GM23338 (cell line): Measurements from ENCODE around the gene FXYD7.

Experiments used
- CREB1 ChIP-seq: fragments of 250-450 bp; sonication (Bioruptor Pico); IDR thresholded peaks from 2 replicates; pipeline ENCODE4 v1.5.0; 2020; ENCODE audit warnings: low read depth, mild to moderate bottlenecking, moderate library complexity
- EZH2 ChIP-seq: fragments of 200-600 bp; sonication (generic); IDR thresholded peaks from one replicate; pipeline ENCODE4 v1.8.0; 2017; ENCODE audit warnings: antibody characterized with exemption, mild to moderate bottlenecking, low read depth; ENCODE audit not compliant: unreplicated experiment
- EZH2phosphoT487 ChIP-seq: fragments of 200-600 bp; sonication (generic); IDR thresholded peaks from one replicate; pipeline ENCODE4 v1.8.1; 2018; ENCODE audit warnings: antibody characterized with exemption; ENCODE audit not compliant: unreplicated experiment
- JUNB ChIP-seq: IDR thresholded peaks from one replicate; pipeline ENCODE4 v1.6.1; 2016; ENCODE audit warnings: antibody characterized with exemption; ENCODE audit not compliant: unreplicated experiment
- NANOG ChIP-seq: IDR thresholded peaks from 2 replicates; pipeline ENCODE4 v1.6.1; 2016; ENCODE audit warnings: antibody characterized with exemption, borderline replicate concordance
- POLR2AphosphoS5 ChIP-seq: IDR thresholded peaks from 2 replicates; pipeline ENCODE4 v1.6.1; 2016; ENCODE audit warnings: antibody characterized with exemption, low read depth
- ZNF114 ChIP-seq: fragments of 250-450 bp; sonication (Bioruptor Pico); IDR thresholded peaks from 2 replicates; pipeline ENCODE4 v1.5.0; 2020; ENCODE audit warnings: mild to moderate bottlenecking, moderate library complexity
- ZNF331 ChIP-seq: fragments of 250-450 bp; sonication (Bioruptor Pico); IDR thresholded peaks from 2 replicates; pipeline ENCODE4 v1.5.0; 2020; ENCODE audit warnings: low read depth, mild to moderate bottlenecking, moderate library complexity
- TF ChIP-seq, protein P1 (sequence below), 2 experiments: fragments of 200-600 bp in 1 of 2; sonication (generic) in 1 of 2; conservative IDR thresholded peaks; 2 replicates each; pipeline versions ENCODE4 v1.5.1 to v1.6.1; 2016 to 2017; ENCODE audit warnings: antibody characterized with exemption in 2 of 2, low read depth in 2 of 2, mild to moderate bottlenecking in 2 of 2, moderate library complexity in 1 of 2
- TF ChIP-seq, protein P2 (sequence below): IDR thresholded peaks from one replicate; pipeline ENCODE4 v1.6.1; 2018; ENCODE audit warnings: antibody characterized with exemption; ENCODE audit not compliant: unreplicated experiment

DNA sequence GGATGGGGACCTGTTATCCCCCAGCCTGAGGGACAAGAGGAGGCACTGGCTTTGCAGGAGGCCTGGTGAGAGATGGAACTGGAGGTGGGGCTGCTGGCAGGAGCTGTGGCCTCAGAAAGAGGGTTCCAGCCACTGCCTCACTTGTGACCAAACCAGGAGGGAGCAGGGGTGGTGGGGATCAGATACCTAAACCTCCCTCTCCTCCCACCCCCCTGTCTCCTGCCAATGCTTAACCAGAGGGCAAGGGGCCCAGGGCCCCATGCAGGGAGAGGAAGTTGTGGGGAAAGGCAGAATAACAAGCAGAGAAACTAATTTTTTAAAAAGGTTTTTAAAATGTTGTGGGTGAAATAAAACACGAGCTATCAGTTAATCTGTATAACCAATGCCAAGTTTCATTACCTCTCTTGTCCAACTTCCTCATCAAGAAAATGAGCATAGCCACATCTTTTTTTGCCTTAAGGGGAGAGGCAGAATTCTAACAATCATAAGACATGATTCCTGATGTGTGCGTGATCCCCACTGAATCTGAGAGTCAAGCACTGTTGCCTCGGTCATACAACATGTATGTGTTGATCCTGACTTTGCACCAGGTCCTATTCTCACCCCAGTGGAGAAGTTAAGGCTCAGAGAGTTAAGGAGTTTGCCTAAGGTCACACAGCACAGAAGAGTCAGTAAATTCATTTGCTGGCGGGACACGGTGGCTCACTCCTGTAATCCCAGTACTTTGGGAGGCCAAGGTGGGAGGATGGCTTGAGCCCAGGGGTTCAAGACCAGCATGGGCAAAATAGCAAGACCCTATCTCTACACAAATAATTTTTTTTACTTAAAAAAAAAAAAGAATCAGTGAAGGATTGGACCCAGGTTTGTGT is 24.4 kb downstream of the FXYD7 start:
- TF ChIP-seq, protein P1, sequence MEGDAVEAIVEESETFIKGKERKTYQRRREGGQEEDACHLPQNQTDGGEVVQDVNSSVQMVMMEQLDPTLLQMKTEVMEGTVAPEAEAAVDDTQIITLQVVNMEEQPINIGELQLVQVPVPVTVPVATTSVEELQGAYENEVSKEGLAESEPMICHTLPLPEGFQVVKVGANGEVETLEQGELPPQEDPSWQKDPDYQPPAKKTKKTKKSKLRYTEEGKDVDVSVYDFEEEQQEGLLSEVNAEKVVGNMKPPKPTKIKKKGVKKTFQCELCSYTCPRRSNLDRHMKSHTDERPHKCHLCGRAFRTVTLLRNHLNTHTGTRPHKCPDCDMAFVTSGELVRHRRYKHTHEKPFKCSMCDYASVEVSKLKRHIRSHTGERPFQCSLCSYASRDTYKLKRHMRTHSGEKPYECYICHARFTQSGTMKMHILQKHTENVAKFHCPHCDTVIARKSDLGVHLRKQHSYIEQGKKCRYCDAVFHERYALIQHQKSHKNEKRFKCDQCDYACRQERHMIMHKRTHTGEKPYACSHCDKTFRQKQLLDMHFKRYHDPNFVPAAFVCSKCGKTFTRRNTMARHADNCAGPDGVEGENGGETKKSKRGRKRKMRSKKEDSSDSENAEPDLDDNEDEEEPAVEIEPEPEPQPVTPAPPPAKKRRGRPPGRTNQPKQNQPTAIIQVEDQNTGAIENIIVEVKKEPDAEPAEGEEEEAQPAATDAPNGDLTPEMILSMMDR (conservative IDR thresholded peaks at IDR 0.05; ENCODE audit: low read depth in 2 of 2) = no peak
- TF ChIP-seq EZH2 (no peak), POLR2AphosphoS5 (no peak), ZNF331 (CRISPR knock-in tag) (no peak), CREB1 (CRISPR knock-in tag) (no peak), ZNF114 (CRISPR knock-in tag) (no peak), EZH2phosphoT487 (no peak), JUNB (no peak), NANOG (no peak)
- TF ChIP-seq, protein P2, sequence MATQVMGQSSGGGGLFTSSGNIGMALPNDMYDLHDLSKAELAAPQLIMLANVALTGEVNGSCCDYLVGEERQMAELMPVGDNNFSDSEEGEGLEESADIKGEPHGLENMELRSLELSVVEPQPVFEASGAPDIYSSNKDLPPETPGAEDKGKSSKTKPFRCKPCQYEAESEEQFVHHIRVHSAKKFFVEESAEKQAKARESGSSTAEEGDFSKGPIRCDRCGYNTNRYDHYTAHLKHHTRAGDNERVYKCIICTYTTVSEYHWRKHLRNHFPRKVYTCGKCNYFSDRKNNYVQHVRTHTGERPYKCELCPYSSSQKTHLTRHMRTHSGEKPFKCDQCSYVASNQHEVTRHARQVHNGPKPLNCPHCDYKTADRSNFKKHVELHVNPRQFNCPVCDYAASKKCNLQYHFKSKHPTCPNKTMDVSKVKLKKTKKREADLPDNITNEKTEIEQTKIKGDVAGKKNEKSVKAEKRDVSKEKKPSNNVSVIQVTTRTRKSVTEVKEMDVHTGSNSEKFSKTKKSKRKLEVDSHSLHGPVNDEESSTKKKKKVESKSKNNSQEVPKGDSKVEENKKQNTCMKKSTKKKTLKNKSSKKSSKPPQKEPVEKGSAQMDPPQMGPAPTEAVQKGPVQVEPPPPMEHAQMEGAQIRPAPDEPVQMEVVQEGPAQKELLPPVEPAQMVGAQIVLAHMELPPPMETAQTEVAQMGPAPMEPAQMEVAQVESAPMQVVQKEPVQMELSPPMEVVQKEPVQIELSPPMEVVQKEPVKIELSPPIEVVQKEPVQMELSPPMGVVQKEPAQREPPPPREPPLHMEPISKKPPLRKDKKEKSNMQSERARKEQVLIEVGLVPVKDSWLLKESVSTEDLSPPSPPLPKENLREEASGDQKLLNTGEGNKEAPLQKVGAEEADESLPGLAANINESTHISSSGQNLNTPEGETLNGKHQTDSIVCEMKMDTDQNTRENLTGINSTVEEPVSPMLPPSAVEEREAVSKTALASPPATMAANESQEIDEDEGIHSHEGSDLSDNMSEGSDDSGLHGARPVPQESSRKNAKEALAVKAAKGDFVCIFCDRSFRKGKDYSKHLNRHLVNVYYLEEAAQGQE = no peak
